ENCODE results near the gene KHDRBS1. TPM values are rescaled to one million over a fixed set of nuclear protein-coding genes. Genes with fewer than 3 reads are reported as not detected.
A peak's percentile ranks its signal among the peaks of the same experiment; 100 is the strongest.
"Not testable (repeated sequence)": the region's sequence is repeated elsewhere in the genome, so short reads cannot be mapped to it uniquely, and the experiment has no call there.

Gene KHDRBS1
- polyA plus RNA-seq, 1 experiment, result 24.1 TPM

DNA sequence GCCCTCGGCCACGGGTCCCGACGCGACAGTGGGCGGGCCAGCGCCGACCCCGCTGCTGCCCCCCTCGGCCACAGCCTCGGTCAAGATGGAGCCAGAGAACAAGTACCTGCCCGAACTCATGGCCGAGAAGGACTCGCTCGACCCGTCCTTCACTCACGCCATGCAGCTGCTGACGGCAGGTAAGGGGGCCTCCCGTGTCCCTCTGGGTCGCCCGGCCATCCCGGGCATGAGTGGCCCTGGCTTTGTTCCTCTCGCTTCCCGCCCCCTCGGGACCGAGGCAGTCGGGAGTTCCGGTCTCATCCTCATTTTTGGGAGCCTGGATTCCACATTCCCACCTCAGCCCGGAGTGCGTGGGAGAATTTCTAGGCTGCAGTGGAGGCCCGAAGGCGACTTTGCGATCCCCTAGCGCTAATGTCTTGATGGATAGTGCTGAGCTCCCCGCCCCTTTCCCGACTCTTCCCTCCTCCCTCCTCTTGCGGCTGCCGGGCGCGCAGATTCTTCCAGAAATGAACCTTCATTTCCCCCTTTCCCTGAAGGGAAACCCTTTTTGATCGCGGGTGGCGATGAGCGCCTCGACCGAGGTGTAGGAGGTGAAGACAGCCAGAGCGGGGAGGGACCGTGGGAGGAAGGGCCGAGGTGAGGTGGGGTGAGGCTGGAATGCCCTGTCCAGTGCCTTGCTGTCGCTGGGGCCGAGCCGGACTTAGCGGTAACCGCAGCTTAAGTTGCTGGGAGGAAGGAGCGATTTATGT lies 705 bp downstream of the KHDRBS1 start:
- DNase-seq (ENCODE audit: low read depth), result no peak
- H3K36me3 ChIP-seq (ENCODE audit: control insufficient read depth, insufficient read depth, low read length), result no peaks in the 10 kb centered on the region
- TF ChIP-seq, protein P1, sequence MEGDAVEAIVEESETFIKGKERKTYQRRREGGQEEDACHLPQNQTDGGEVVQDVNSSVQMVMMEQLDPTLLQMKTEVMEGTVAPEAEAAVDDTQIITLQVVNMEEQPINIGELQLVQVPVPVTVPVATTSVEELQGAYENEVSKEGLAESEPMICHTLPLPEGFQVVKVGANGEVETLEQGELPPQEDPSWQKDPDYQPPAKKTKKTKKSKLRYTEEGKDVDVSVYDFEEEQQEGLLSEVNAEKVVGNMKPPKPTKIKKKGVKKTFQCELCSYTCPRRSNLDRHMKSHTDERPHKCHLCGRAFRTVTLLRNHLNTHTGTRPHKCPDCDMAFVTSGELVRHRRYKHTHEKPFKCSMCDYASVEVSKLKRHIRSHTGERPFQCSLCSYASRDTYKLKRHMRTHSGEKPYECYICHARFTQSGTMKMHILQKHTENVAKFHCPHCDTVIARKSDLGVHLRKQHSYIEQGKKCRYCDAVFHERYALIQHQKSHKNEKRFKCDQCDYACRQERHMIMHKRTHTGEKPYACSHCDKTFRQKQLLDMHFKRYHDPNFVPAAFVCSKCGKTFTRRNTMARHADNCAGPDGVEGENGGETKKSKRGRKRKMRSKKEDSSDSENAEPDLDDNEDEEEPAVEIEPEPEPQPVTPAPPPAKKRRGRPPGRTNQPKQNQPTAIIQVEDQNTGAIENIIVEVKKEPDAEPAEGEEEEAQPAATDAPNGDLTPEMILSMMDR (IDR thresholded peaks at IDR 0.05; ENCODE audit: insufficient read depth, low read depth, low read length), result no peak
- no peaks in the 10 kb centered on the region for H3K27me3 ChIP-seq (ENCODE audit: control insufficient read depth, insufficient read depth, low read length)
- POLR2A ChIA-PET, result interaction anchor here (0.6 to 0.8 kb wide), 2 partner anchors 36 to 39 kb away, joined by 3 to 4 read pairs; no protein-coding TSS in a partner anchor
- peak overlapping the region; percentile 88 for H3K4me3 ChIP-seq (ENCODE audit: low read depth, low read length)
- CTCF ChIA-PET, result interaction anchor here (1.0 to 2.2 kb wide), 3 partner anchors 33 to 386 kb away, joined by 3 to 8 read pairs (median 4); no protein-coding TSS in a partner anchor

DNA sequence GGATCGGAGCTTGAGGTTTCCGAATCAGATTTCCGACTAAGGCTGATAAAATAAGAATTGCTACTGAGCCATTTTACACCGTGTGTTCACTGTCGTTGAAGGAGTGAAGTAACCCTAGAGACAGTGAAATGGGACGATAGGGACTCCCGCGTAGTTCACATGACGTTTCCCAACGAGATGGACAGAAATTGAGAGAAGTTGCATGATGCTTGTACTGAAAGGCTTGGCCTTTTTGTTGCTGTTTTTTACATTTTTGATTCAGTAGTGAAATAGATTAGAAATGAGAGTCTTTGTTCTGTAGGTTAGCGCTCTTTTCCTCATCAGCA lies 1.2 kb downstream of the KHDRBS1 start:
- CTCF ChIA-PET, result interaction anchor here (1.0 to 2.2 kb wide), 3 partner anchors 33 to 386 kb away, joined by 3 to 8 read pairs (median 4); no protein-coding TSS in a partner anchor
- no peak for DNase-seq (ENCODE audit: low read depth)
- POLR2A ChIA-PET, result no interaction called here
- Histone ChIP-seq H3K27me3 (ENCODE audit: control insufficient read depth, insufficient read depth, low read length) (no peaks in the 10 kb centered on the region), H3K36me3 (ENCODE audit: control insufficient read depth, insufficient read depth, low read length) (no peaks in the 10 kb centered on the region), H3K4me3 (ENCODE audit: low read depth, low read length) (peak overlapping the region; percentile 88)
- TF ChIP-seq, protein P1 (IDR thresholded peaks at IDR 0.05; ENCODE audit: insufficient read depth, low read depth, low read length), result no peak

DNA sequence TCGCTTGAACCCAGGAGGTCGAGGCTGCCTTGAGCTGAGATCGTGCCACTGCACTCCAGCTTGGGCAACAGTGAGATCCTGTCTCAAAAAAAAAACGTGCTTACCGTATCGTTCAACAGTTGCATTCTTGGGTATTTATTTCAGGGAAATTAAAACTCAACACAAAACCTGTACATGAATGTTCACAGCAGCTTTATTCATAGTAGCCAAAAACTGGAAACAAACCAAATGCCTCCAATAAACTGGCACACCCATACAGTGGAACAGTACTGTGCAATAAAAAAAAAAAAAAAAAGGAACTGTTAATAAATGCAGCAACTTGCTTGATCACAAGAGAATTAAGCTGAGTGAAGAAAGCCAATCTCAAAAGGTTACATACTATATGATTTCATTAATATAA lies 6.7 kb downstream of the KHDRBS1 start:
- Histone ChIP-seq H3K27me3 (ENCODE audit: control insufficient read depth, insufficient read depth, low read length) (no peaks in the 10 kb centered on the region), H3K36me3 (ENCODE audit: control insufficient read depth, insufficient read depth, low read length) (no peaks in the 10 kb centered on the region), H3K4me3 (ENCODE audit: low read depth, low read length) (no peak overlapping the region)
- CTCF ChIA-PET, result interaction anchor here (0.6 to 1.2 kb wide), 4 partner anchors 17 to 314 kb away, joined by 3 to 4 read pairs (median 3); no protein-coding TSS in a partner anchor
- TF ChIP-seq, protein P1 (IDR thresholded peaks at IDR 0.05; ENCODE audit: insufficient read depth, low read depth, low read length), result no peak
- no peak for DNase-seq (ENCODE audit: low read depth)
- POLR2A ChIA-PET, result no interaction called here

DNA sequence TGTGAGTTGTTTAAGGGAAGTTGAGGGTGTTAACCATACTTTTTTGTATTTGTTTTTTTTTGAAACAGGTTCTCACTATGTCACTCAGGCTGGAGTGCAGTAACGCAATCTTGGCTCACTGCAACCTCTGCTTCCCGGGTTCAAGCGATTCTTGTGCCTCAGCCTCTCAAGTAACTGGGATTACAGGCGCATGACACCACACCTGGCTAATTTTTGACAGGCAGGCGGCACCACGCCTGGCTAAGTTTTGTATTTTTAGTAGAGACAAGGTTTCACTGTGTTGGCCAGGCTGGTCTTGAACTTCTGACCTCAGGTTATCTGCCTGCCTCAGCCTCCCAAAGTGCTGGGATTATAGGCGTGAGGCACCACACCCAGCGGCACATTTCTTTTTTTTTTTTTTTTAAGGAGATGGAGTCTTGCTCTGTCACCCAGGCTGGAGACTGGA lies 7.9 kb downstream of the KHDRBS1 start:
- DNase-seq (ENCODE audit: low read depth); POLR2A ChIA-PET: not testable (repeated sequence)
- CTCF ChIA-PET, result interaction anchor here (0.7 to 1.2 kb wide), 2 partner anchors 22 to 91 kb away, joined by 3 read pairs; no protein-coding TSS in a partner anchor

DNA sequence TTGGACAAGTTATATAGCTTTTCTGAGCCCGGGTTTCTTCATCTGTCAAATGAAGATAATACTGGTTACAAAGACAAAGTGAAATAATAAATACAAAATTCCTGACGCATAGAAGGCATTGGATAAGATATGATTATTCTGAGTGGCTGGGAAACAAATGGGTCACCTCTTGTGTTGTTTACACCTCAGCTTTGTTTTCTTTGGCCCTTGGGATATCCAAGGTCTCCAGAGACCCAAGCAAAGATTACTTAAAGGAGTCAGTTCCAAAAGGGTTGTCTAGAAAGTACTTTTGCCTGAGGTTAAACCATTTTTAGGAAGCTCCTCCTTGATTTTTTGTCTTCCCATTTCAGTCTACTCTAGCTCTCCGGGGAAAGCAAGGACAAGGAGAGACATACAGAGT lies 9.7 kb downstream of the KHDRBS1 start:
- TF ChIP-seq, protein P1 (IDR thresholded peaks at IDR 0.05; ENCODE audit: insufficient read depth, low read depth, low read length), result no peak
- CTCF ChIA-PET, result interaction anchor here (0.7 to 1.2 kb wide), 3 partner anchors 14 to 65 kb away, joined by 3 read pairs; partner anchors contain the start of gene TMEM39B
- H3K27me3 ChIP-seq (ENCODE audit: control insufficient read depth, insufficient read depth, low read length), result no peaks in the 10 kb centered on the region
- POLR2A ChIA-PET, result interaction anchor here (0.6 kb wide), 1 partner anchor 9 kb away, joined by 8 read pairs; no protein-coding TSS in a partner anchor
- DNase-seq (ENCODE audit: low read depth), result no peak
- no peaks in the 10 kb centered on the region; the same call in 1 of the 2 replicates for H3K36me3 ChIP-seq (ENCODE audit: control insufficient read depth, insufficient read depth, low read length)
- H3K4me3 ChIP-seq (ENCODE audit: low read depth, low read length), result no peak overlapping the region

More for the DNA sequence above, 7.9 kb downstream of the KHDRBS1 start:
- H3K36me3 ChIP-seq (ENCODE audit: control insufficient read depth, insufficient read depth, low read length); H3K27me3 ChIP-seq (ENCODE audit: control insufficient read depth, insufficient read depth, low read length); H3K4me3 ChIP-seq (ENCODE audit: low read depth, low read length): not testable (repeated sequence)

Data from BJ (cell line).